ENCODE results near the gene MRPL27.
"Not testable (repeated sequence)": the region's sequence is repeated elsewhere in the genome, so short reads cannot be mapped to it uniquely, and the experiment has no call there.

Gene MRPL27

DNA sequence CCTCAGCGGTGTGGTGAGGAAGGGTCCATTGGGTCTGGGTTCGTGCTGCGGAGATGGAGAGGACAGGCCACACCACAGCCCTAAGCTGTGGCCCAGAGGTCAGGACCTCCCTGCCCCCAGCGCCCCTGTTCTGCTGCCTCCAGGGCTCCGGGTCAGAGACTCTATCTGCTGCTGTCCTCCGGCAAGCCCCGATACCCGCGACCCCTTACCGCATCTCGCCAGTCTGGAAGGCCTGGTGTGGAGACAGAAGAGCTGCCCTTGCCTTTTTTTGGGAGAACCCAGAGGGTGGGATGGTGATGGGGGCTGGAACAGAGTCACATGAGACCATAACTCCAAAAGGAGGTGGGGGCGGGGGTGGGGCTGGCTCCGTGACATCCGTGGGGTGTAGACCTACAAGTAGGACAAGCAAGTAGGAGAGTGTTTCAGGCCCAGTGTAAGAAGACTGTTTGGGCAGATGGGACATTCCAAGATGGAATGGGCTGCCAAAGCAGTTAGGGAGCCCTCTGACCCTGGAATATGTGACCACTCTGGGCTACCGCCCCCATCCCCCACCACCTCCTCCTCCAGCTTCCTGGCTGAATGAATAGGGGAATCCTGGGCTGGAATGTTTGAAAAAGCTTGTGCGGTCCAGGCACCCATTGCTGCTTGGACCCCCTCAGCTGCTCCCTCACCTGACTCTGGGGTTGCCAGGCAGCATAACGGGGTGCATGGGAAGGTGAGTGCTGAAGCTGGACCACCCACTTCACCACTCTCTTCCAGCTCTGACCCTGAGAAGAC lies 25.7 kb downstream of the MRPL27 start:
- in situ Hi-C loops (cut with MboI; ENCODE audit: low sequenced_read_pairs), result no loop called here

DNA sequence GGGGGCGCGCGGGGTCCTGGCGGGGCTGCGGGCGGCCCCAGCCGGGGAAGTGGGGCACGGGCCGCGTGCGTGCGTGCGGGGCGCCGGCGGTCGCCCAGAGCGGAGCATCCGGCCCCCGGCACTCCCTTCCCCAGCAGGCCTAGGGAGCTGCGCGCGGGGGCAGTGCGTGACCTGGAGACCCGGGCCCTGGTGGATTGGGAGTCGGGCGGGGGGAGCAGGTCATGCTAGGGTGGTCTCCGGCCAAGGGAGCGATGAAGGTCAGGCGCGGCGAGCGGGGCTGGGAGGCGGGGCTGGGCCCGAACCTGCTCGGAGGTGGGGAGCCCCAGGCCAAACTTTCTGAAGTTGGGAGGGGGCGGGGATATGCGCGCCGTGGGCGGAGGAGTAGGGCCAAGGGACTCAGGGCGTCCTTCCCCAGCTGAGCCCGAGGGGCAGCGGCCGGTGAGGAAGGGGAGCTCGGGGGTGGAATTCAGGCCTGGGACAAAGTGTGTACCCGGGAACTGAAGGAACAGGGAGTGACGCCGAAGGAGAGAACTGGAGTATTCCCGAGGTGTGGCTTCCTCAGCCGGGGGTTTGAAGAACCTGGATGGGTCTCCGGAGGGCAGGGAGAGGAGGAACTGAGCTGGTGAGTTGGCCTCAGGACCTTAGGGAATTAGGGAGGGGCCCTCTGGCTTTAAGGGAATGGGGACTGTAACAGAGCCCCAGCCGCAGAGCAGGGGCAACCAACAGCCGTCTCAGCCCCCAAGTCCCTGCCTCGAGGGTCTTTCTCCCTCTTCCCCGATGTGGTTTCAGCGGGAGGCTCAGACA lies 26.5 kb downstream of the MRPL27 start:
- in situ Hi-C loops (cut with MboI; ENCODE audit: low sequenced_read_pairs), result no loop called here

DNA sequence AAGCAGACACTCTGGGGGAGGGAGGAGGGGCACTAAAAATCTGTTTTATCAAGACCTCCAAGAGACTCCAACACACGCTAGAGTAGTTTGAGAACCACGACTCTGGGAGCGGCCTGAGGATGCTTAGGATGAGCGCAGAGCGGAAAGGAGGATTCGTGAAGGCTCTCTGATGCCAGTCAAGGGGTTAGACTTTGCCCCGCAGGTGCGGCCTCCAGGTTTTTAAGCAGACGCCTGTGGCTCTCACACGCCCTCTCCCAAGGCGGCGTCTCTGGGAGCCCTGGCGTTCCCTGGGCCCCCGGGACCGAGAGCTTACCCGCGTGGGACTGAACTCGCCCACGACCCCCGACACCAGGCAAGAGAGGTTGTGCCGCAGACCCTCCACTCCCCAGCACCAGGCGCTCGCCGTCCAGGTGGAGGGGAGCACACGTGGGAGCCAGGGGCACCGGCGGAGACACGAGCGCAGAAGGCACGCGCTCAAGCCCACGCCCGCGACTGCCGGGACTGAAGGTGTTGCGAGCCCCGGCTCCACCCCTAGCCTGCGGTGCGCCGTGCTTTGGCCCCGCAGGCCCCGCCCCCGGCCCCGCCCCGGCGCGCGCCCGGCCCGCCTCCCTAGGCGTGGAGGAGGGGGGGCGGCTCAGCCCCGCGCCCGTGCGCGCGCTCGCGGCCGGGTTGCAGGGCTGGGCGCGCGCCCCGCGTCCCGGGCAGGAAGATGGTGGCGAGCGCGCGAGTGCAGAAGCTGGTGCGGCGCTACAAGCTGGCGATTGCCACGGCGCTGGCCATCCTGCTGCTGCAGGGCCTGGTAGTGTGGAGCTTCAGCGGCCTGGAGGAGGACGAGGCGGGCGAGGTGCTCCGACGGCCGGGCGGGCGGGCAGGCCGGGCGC lies 27.3 kb downstream of the MRPL27 start, which contains the start of gene XYLT2:
XYLT2 (plus strand) TSS at position 695 of the 881 bp plus-strand sequence; CDS start at position 710, 15 bp downstream.
- in situ Hi-C loops (cut with MboI; ENCODE audit: low sequenced_read_pairs), result no loop called here

GRCh38 chr17:50344731-50345365 lies 28.1 kb downstream of the MRPL27 start:
- in situ Hi-C loops (cut with MboI; ENCODE audit: low sequenced_read_pairs), result no loop called here

GRCh38 chr17:50339381-50339780 lies 33.6 kb downstream of the MRPL27 start:
- in situ Hi-C loops (cut with MboI; ENCODE audit: low sequenced_read_pairs), result no loop called here

DNA sequence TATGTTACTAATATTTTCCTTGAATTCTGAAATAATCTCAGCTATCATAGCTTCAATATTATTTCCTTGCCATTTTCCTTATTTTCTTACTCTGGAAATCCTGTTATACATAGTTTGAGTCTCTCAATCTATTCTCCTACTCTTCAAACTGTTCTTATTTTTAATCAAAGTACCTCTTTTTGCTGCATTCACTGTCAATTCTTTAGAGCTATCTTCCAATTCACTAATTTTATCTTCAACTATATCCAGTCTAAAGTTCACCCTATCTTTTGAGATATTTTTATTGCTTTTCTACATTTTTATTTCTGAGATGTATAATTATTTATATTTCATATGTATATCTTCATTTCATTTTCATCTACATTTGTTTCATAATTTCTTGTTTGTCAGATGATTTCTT lies 34.3 kb downstream of the MRPL27 start:
- in situ Hi-C loops (cut with MboI; ENCODE audit: low sequenced_read_pairs), result no loop called here

GRCh38 chr17:50337956-50338355 lies 35.0 kb downstream of the MRPL27 start:
- in situ Hi-C loops (cut with MboI; ENCODE audit: low sequenced_read_pairs), result no loop called here

DNA sequence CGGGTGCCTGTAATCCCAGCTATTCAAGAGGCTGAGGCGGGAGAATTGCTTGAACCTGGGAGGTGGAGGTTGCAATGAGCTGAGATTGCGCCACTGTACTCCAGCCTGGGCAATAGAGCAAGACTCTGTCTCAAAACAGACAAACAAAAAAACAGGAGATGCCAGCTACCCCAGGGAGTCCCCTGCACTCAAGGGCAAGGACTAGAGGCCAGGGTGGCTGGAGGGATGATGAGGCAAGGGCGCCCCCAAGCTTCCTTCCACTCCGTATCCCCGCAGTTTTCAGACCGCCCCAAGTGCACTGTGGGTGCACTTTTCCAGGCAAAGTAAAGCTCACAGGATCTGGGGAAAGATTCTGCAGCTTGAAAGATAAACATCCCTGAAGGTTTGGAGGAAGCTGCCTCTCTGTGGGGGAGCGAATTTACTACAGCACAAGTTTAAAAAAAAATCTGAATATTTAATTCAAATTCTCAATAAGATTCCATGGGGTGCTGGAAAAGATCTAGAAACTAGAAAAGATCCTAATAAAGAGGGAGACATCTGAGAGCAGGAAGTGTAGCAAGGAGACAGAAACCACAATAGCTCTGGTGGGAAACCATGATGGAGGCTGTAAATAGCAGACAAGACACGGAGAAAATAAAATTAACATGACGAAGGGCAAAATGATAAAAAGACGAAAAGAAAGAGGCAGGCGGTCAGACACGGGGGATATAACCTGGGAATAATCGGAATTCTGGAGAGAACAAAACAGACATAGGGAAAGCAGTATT lies 39.5 kb downstream of the MRPL27 start:
- in situ Hi-C loops (cut with MboI; ENCODE audit: low sequenced_read_pairs), result not testable (repeated sequence)

GRCh38 chr17:50332196-50332595 lies 40.8 kb downstream of the MRPL27 start:
- in situ Hi-C loops (cut with MboI; ENCODE audit: low sequenced_read_pairs), result no loop called here

GRCh38 chr17:50331085-50331791 lies 41.7 kb downstream of the MRPL27 start:
- in situ Hi-C loops (cut with MboI; ENCODE audit: low sequenced_read_pairs), result no loop called here

DNA sequence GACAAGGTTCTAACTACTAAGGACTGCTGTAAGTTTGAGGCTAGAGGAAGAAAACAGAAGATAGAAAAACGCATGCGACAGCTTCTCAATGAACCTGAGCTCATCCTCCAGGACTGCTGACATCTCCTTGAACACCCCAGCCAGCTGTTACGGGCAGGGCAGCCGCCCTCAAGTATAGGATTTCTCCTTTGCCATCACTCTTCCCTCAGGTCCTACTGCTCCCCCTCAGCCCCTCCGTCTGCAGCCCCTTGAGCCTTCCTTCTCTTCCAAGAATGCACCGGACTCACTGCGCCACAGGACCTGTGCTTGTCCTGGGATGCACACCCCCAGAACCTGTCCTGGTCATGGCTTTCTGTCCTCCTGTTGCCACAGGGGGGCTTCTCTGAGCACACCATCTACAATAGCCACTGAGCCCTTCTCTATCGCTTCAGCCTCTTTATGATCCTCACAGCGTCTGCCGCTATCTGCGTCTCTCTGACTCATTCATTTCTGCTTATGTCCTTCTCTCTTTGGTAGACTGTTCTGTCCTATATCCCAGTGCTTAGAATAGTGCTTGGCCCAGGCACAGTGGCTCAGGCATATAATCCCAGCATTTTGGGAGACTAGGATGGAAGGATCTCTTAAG lies 42.7 kb downstream of the MRPL27 start:
- in situ Hi-C loops (cut with MboI; ENCODE audit: low sequenced_read_pairs), result no loop called here

DNA sequence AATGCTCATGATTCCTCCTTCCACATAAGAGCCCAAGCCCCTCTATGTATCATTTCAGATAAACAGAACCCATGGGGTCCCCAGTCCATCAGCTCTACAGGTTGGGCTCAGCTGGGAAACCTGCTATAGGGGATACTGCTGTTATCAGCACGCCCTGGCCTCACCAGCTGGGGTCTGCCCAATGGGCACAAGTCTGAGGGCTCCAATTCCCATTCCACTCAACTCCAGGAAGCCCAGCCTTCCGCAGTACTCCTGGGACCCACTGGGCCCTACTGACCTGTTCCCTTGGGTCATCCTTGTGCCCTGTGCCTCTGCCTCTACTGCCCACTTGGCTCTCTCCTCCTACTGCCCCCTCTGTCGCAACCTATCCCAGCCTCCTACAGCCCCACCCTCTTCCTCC lies 43.3 kb downstream of the MRPL27 start:
- in situ Hi-C loops (cut with MboI; ENCODE audit: low sequenced_read_pairs), result no loop called here

- in situ Hi-C loops (cut with MboI; ENCODE audit: low sequenced_read_pairs), result no loop called here
Measured at GRCh38 chr17:50328363-50329325, 44.3 kb downstream of the MRPL27 start.

DNA sequence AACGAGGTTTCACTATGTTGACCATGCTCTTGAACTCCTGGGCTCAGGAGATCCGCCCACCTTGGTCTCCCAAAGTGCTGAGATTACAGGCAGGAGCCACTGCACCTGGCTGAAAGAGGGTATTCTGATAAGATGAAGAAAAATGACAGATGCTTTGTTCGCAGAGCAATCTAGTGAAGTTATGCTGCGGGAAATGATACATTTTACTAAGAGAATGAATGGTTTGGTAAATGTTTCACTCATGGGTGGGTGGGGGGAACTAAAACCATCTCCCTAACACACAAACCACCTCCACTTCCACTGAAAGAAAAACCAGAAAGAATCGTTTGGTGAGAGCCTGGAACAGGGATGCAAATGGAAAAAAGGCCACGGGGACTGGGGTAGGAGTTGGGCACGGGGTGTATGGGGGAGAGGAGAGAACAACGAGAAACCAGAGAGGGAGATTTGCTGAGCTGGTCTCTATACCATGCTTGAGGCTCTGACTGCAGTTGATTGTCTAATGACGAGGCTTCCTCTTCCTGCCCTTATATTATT lies 46.1 kb downstream of the MRPL27 start:
- in situ Hi-C loops (cut with MboI; ENCODE audit: low sequenced_read_pairs), result no loop called here

GRCh38 chr17:50325906-50326305 lies 47.1 kb downstream of the MRPL27 start:
- in situ Hi-C loops (cut with MboI; ENCODE audit: low sequenced_read_pairs), result no loop called here

- in situ Hi-C loops (cut with MboI; ENCODE audit: low sequenced_read_pairs), result no loop called here
Measured at GRCh38 chr17:50323060-50323459, 49.9 kb downstream of the MRPL27 start.

DNA sequence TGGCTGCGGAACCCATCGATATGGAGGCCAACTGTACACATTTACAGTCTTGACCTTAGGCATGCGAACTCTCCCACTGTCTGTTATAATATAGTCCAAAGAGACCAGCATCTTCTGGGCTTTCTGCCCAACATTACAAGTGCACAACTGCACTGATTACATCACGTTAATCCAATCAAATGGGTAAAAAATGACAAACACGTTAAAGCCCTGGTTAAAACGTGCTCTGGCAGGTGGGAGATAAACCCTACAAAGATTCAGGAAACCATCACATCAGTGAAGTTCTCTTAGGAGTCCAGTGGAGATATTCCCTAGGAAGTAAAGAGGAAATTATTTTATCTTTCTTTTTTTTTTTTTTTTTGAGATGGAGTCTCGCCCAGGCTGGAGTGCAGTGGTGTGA lies 50.7 kb downstream of the MRPL27 start:
- in situ Hi-C loops (cut with MboI; ENCODE audit: low sequenced_read_pairs), result no loop called here

All from HL-60/S4 treated with retinoic acid at 250 ng/mL for 4 days and 3 days (cell line).